Vagina (tissue), 2 donors: ENCODE results near the gene BFSP1. TPM values are rescaled to one million over a fixed set of nuclear protein-coding genes. Genes with fewer than 3 reads are reported as not detected.

ENCODE experiments used
- DNase-seq, 2 donors: peaks; one replicate each; pipeline ENCODE4 v3.0.0-alpha.2; 2017; ENCODE audit errors: extremely low spot score in 2 of 2
- H3K27ac ChIP-seq: fragments of 200-600 bp; sonication (generic); one replicate; pipeline ENCODE4 v1.5.1; 2019
- H3K27me3 ChIP-seq: fragments of 200-600 bp; sonication (generic); one replicate; pipeline ENCODE4 v1.5.1; 2019
- H3K36me3 ChIP-seq, 2 donors: fragments of 200-600 bp; sonication (generic); one replicate each; pipeline ENCODE4 v1.5.1; 2017 to 2019
- H3K4me1 ChIP-seq: fragments of 200-600 bp; sonication (generic); one replicate; pipeline ENCODE4 v1.5.1; 2019
- H3K4me3 ChIP-seq, 2 donors: fragments of 200-600 bp; sonication (generic); 1 replicate in 1 of 2; 2 replicates in 1 of 2; pipeline ENCODE4 v1.5.1; 2016 to 2019
- H3K9me3 ChIP-seq: fragments of 200-600 bp; sonication (generic); one replicate; pipeline ENCODE4 v1.5.1; 2019
- CTCF ChIP-seq, 3 experiments: fragments of 450-650 bp in 2 of 3; fragments of 200-600 bp in 1 of 3; sonication (generic) in 1 of 3; IDR thresholded peaks; one replicate each; pipeline ENCODE4 v1.5.1; 2017 to 2019; ENCODE audit warnings: antibody characterized with exemption in 3 of 3, mild to moderate bottlenecking in 2 of 3, moderate library complexity in 2 of 3
- POLR2A ChIP-seq, 2 donors: fragments of 450-650 bp; IDR thresholded peaks; one replicate each; pipeline ENCODE4 v1.6.1; 2017; ENCODE audit warnings: antibody characterized with exemption in 2 of 2, mild to moderate bottlenecking in 2 of 2, moderate library complexity in 2 of 2
- POLR2AphosphoS5 ChIP-seq, 2 donors: sonication (generic); formaldehyde crosslinking; IDR thresholded peaks; one replicate each; pipeline ENCODE4 v1.9.0; 2017; ENCODE audit warnings: antibody characterized with exemption in 2 of 2, mild to moderate bottlenecking in 2 of 2, low read depth in 1 of 2; ENCODE audit not compliant: insufficient read depth in 1 of 2
- intact Hi-C: fragments of 100-400 bp; cut with DNase I; formaldehyde crosslinking; loops from one replicate; pipeline ENCODE4 v1.15.1; 2023
- total RNA-seq: library from RNA; depleted of rRNA; stranded (reverse); fragments of >200 nt; gene quantifications from one replicate; pipeline ENCODE4 v1.2.3, GENCODE V29; 2016

BFSP1 gene
- total RNA-seq, 1 donor from 2014 or later: 0.49 TPM

GRCh38 chr20:17556837-17557674, 25.9 kb upstream of the BFSP1 start:
- Histone ChIP-seq H3K36me3 (no peaks in the 10 kb centered on the region), H3K27me3 (no peaks in the 10 kb centered on the region), H3K4me3 (no peak overlapping the region), H3K9me3 (no peaks in the 10 kb centered on the region), H3K4me1 (peaks cover 30% of the 10 kb centered on the region), H3K27ac (peak overlapping the region; percentile 81)
- intact Hi-C loops: no loop called here
- no peak for DNase-seq
- TF ChIP-seq POLR2AphosphoS5 (IDR thresholded peaks at IDR 0.05; ENCODE audit: insufficient read depth in 1 of 2, low read depth in 1 of 2): peak; percentile 16 to 52
- no peak for TF ChIP-seq POLR2A (IDR thresholded peaks at IDR 0.05)

- H3K9me3 ChIP-seq: no peaks in the 10 kb centered on the region
- H3K27me3 ChIP-seq: no peaks in the 10 kb centered on the region
- no peak for TF ChIP-seq POLR2AphosphoS5 (IDR thresholded peaks at IDR 0.05; ENCODE audit: insufficient read depth in 1 of 2, low read depth in 1 of 2)
- no peak for TF ChIP-seq POLR2A (IDR thresholded peaks at IDR 0.05)
- TF ChIP-seq CTCF (IDR thresholded peaks at IDR 0.05): no peak
- no peak overlapping the region for H3K27ac ChIP-seq
- no peaks in the 10 kb centered on the region for H3K36me3 ChIP-seq
- intact Hi-C loops: no loop called here
- H3K4me1 ChIP-seq: peaks cover 30% of the 10 kb centered on the region
- no peak for DNase-seq
- H3K4me3 ChIP-seq: no peak overlapping the region
Observed at GRCh38 chr20:17555106-17555505, 23.9 kb upstream of the BFSP1 start.

- H3K9me3 ChIP-seq: no peaks in the 10 kb centered on the region
- TF ChIP-seq POLR2A (IDR thresholded peaks at IDR 0.05) (no peak), CTCF (IDR thresholded peaks at IDR 0.05) (no peak), POLR2AphosphoS5 (IDR thresholded peaks at IDR 0.05; ENCODE audit: insufficient read depth in 1 of 2, low read depth in 1 of 2) (no peak)
- H3K27ac ChIP-seq: no peak overlapping the region
- DNase-seq: no peak
- intact Hi-C loops: no loop called here
- no peaks in the 10 kb centered on the region for H3K36me3 ChIP-seq
- peaks cover 5% of the 10 kb centered on the region for H3K4me1 ChIP-seq
- no peaks in the 10 kb centered on the region for H3K27me3 ChIP-seq
- no peak overlapping the region for H3K4me3 ChIP-seq
Observed at GRCh38 chr20:17549131-17549530, 18.0 kb upstream of the BFSP1 start.

- Histone ChIP-seq H3K4me3 (no peak overlapping the region), H3K27me3 (no peaks in the 10 kb centered on the region), H3K4me1 (peaks cover 17% of the 10 kb centered on the region), H3K9me3 (no peaks in the 10 kb centered on the region), H3K36me3 (no peaks in the 10 kb centered on the region), H3K27ac (peak overlapping the region; percentile 50)
- no peak for TF ChIP-seq POLR2A (IDR thresholded peaks at IDR 0.05)
- TF ChIP-seq POLR2AphosphoS5 (IDR thresholded peaks at IDR 0.05; ENCODE audit: insufficient read depth in 1 of 2, low read depth in 1 of 2): no peak
- TF ChIP-seq CTCF (IDR thresholded peaks at IDR 0.05): no peak
- intact Hi-C loops: no loop called here
- no peak for DNase-seq
Observed at GRCh38 chr20:17545127-17545526, 13.9 kb upstream of the BFSP1 start.

- intact Hi-C loops: no loop called here
- H3K36me3 ChIP-seq: no peaks in the 10 kb centered on the region
- TF ChIP-seq POLR2AphosphoS5 (IDR thresholded peaks at IDR 0.05; ENCODE audit: insufficient read depth in 1 of 2, low read depth in 1 of 2) (no peak), CTCF (IDR thresholded peaks at IDR 0.05) (no peak), POLR2A (IDR thresholded peaks at IDR 0.05) (no peak)
- H3K4me1 ChIP-seq: peaks cover 17% of the 10 kb centered on the region
- H3K27me3 ChIP-seq: no peaks in the 10 kb centered on the region
- no peak overlapping the region for H3K4me3 ChIP-seq
- no peak for DNase-seq
- no peaks in the 10 kb centered on the region for H3K9me3 ChIP-seq
- H3K27ac ChIP-seq: peak overlapping the region; percentile 50
Observed at GRCh38 chr20:17543531-17544131, 12.5 kb upstream of the BFSP1 start.
